Left ventricle myocardium inferior (tissue), 1 donor: ENCODE data around the gene DDX43. TPM values are rescaled to one million over a fixed set of nuclear protein-coding genes. Genes with fewer than 3 reads are reported as not detected.
A peak's percentile ranks its signal among the peaks of the same experiment; 100 is the strongest.
"Not testable (repeated sequence)": the region's sequence is repeated elsewhere in the genome, so short reads cannot be mapped to it uniquely, and the experiment has no call there.

Source experiments
- DNase-seq: peaks from one replicate; pipeline ENCODE4 v3.0.0-alpha.2; 2020
- H3K27ac ChIP-seq: fragments of 200-600 bp; replicated peaks from 2 replicates; pipeline ENCODE4 v1.8.0; 2021
- H3K27me3 ChIP-seq: fragments of 200-600 bp; 2 replicates; pipeline ENCODE4 v1.8.0; 2021; ENCODE audit warnings: low read depth
- H3K36me3 ChIP-seq: fragments of 200-600 bp; 2 replicates; pipeline ENCODE4 v1.8.0; 2021
- H3K4me1 ChIP-seq: fragments of 200-600 bp; 2 replicates; pipeline ENCODE4 v1.8.0; 2021
- H3K4me3 ChIP-seq: fragments of 200-600 bp; 2 replicates; pipeline ENCODE4 v1.8.0; 2021; ENCODE audit warnings: mild to moderate bottlenecking, moderate library complexity
- H3K9me3 ChIP-seq: fragments of 200-600 bp; replicated peaks from 2 replicates; pipeline ENCODE4 v1.8.0; 2021
- CTCF ChIP-seq: fragments of 200-600 bp; IDR thresholded peaks from 2 replicates; pipeline ENCODE4 v1.8.0; 2021; ENCODE audit warnings: antibody characterized with exemption, mild to moderate bottlenecking, borderline replicate concordance
- intact Hi-C: fragments of 100-400 bp; cut with micrococcal nuclease; formaldehyde crosslinking; loops from one replicate; pipeline ENCODE4 v1.11.0; 2022
- total RNA-seq: library from RNA; stranded (reverse); fragmentation: NEBNext Ultra II Directional; extraction: Animal tissue kit (Norgen Biotek cat#: 25700); gene quantifications from one replicate; pipeline ENCODE4 v1.2.1, GENCODE V29; 2021
- donor health status: DM: no; HTN: yes; CAD: no; lungs with severe emphysema.

Gene DDX43
- total RNA-seq, 1 donor from 2014 or later, result 0.41 TPM

- Histone ChIP-seq H3K27me3 (peaks cover 33% of the 10 kb centered on the region), H3K4me3 (peak overlapping the region; percentile 93), H3K36me3 (no peaks in the 10 kb centered on the region), H3K4me1 (peaks cover 29% of the 10 kb centered on the region), H3K9me3 (no peaks in the 10 kb centered on the region), H3K27ac (peak overlapping the region; percentile 89)
- intact Hi-C loops, result no loop called here
- no peak for TF ChIP-seq CTCF
- peak; percentile 32 for DNase-seq
Measured at GRCh38 chr6:73451223-73452106, 56.8 kb downstream of the DDX43 start.

- Histone ChIP-seq H3K27ac (peak within 1 kb of the TSS; percentile 89), H3K9me3 (no peaks in the 10 kb centered on the region), H3K4me3 (peak within 1 kb of the TSS; percentile 93), H3K36me3 (no peaks in the 10 kb centered on the region), H3K4me1 (peaks cover 29% of the 10 kb centered on the region), H3K27me3 (peaks cover 33% of the 10 kb centered on the region)
- peak; percentile 80 for DNase-seq
- intact Hi-C loops, result no loop called here
- no peak for TF ChIP-seq CTCF
Measured at GRCh38 chr6:73452107-73452461, 57.5 kb downstream of the DDX43 start, which contains the start of gene CGAS. Gene CGAS, minus strand, starts transcription at chr6:73452297. Its CDS starts 116 bp downstream, at chr6:73452181.

- H3K36me3 ChIP-seq, result no peaks in the 10 kb centered on the region
- no peak overlapping the region for H3K4me3 ChIP-seq
- DNase-seq, result no peak
- peaks cover 18% of the 10 kb centered on the region for H3K27me3 ChIP-seq
- intact Hi-C loops, result no loop called here
- TF ChIP-seq CTCF, result no peak
- H3K4me1 ChIP-seq, result peaks cover 23% of the 10 kb centered on the region
- no peak overlapping the region for H3K27ac ChIP-seq
- no peaks in the 10 kb centered on the region for H3K9me3 ChIP-seq
Measured at GRCh38 chr6:73455865-73456629, 61.4 kb downstream of the DDX43 start.

GRCh38 chr6:73459474-73459873 lies 64.8 kb downstream of the DDX43 start:
- H3K27me3 ChIP-seq, H3K27ac ChIP-seq, intact Hi-C loops, H3K36me3 ChIP-seq, H3K4me3 ChIP-seq, H3K9me3 ChIP-seq, DNase-seq: not testable (repeated sequence)
- peaks cover 36% of the 10 kb centered on the region for H3K4me1 ChIP-seq

- no peaks in the 10 kb centered on the region for H3K9me3 ChIP-seq
- DNase-seq, result no peak
- no peaks in the 10 kb centered on the region for H3K27me3 ChIP-seq
- H3K27ac ChIP-seq, result no peak overlapping the region
- intact Hi-C loops, result no loop called here
- peaks cover 36% of the 10 kb centered on the region for H3K4me1 ChIP-seq
- H3K4me3 ChIP-seq, result no peak overlapping the region
- no peak for TF ChIP-seq CTCF
- H3K36me3 ChIP-seq, result peaks cover 10% of the 10 kb centered on the region
Measured at GRCh38 chr6:73460056-73460455, 65.4 kb downstream of the DDX43 start.
